Measurements from ENCODE around the gene RORB. TPM values are rescaled to one million over a fixed set of nuclear protein-coding genes. Genes with fewer than 3 reads are reported as not detected.

RORB gene
- total and polyA plus RNA-seq, 11 donors: 0.53 to 10.2 (median 3.4) TPM

DNA sequence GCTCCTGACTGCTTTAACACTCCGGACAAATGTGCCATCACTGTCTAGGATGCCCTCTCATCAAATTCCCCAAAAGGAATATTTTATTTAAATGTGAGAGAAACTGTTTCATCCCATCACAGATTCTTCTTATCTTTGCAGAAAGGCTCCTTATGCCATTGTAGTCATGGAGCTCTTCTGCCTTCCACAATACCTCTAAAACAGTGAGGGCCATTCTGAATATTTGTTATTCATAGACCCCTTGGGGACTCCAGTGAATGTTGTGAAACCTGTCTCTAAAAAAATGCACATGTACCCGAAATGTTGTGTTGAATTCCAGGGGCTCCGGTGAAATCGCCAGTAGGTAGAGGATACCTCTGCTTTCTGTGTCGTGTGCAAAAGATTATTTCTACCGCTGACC lies 176.9 kb downstream of the RORB start:
- 79 to 82% (median 79%) methylated on average over 6 of the region's 6 CpGs for WGBS, 4 donors
- TF ChIP-seq, protein P1, sequence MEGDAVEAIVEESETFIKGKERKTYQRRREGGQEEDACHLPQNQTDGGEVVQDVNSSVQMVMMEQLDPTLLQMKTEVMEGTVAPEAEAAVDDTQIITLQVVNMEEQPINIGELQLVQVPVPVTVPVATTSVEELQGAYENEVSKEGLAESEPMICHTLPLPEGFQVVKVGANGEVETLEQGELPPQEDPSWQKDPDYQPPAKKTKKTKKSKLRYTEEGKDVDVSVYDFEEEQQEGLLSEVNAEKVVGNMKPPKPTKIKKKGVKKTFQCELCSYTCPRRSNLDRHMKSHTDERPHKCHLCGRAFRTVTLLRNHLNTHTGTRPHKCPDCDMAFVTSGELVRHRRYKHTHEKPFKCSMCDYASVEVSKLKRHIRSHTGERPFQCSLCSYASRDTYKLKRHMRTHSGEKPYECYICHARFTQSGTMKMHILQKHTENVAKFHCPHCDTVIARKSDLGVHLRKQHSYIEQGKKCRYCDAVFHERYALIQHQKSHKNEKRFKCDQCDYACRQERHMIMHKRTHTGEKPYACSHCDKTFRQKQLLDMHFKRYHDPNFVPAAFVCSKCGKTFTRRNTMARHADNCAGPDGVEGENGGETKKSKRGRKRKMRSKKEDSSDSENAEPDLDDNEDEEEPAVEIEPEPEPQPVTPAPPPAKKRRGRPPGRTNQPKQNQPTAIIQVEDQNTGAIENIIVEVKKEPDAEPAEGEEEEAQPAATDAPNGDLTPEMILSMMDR (IDR thresholded peaks at IDR 0.05): no peak
- no peak for TF ChIP-seq POLR2A (IDR thresholded peaks at IDR 0.05)
- H3K9me3 ChIP-seq: no peaks in the 10 kb centered on the region
- H3K27ac ChIP-seq: no peak overlapping the region
- no peaks in the 10 kb centered on the region for H3K27me3 ChIP-seq
- DNase-seq: no peak
- H3K4me3 ChIP-seq: no peak overlapping the region
- no peaks in the 10 kb centered on the region for H3K4me1 ChIP-seq
- intact Hi-C loops (cut with DNase I): no loop called here
- ATAC-seq: no peak
- no peaks in the 10 kb centered on the region for H3K36me3 ChIP-seq

DNA sequence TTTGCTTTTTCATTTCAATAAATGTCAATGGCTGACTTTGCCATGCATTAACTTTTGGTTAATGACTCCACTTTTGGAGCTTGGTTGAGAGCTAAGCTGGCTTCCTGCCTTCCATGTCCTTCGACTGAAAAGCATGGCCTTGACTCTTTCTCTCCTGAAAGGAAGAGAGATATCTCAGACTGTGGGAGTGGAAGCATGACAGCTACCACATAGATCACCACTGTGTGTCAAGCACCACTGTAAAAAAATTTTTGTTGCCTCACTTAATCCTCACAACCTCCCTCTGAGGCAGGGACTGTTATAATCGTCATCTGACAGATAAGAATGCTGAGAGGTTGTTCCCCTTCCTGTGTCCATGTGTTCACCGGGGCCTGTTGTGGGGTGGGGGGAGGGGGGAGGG lies 184.8 kb downstream of the RORB start:
- H3K4me3 ChIP-seq: no peak overlapping the region
- TF ChIP-seq, protein P1 (IDR thresholded peaks at IDR 0.05): no peak
- TF ChIP-seq POLR2A (IDR thresholded peaks at IDR 0.05): no peak
- no peak overlapping the region for H3K27ac ChIP-seq
- H3K36me3 ChIP-seq: no peaks in the 10 kb centered on the region
- WGBS, 4 donors: 4 to 13% (median 10%) methylated on average over 3 of the region's 3 CpGs
- H3K27me3 ChIP-seq: no peaks in the 10 kb centered on the region
- no peaks in the 10 kb centered on the region for H3K9me3 ChIP-seq
- no peaks in the 10 kb centered on the region for H3K4me1 ChIP-seq
- ATAC-seq (no peak), DNase-seq (no peak)
- intact Hi-C loops (cut with DNase I): no loop called here

DNA sequence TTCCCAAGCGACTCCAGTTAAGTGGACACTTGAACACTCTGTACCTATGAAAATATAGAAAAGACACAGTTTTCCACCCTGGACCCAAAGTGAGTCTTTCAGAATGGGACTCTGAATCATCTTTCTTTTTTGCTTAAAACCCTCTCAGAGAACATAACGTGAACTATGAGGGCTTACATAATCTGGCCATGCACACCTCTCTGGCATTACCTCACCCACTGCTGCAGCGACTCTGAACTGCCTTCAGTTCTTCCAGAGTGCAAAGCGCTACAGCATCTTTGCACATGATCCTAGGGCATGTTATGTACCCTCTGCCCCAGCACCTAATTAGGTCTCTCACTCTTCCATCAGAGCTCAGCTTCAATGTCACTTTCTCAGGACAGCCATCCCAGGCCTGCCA lies 186.2 kb downstream of the RORB start:
- no peak for DNase-seq
- Histone ChIP-seq H3K4me1 (no peaks in the 10 kb centered on the region), H3K4me3 (no peak overlapping the region), H3K27ac (no peak overlapping the region), H3K9me3 (no peaks in the 10 kb centered on the region), H3K27me3 (no peaks in the 10 kb centered on the region), H3K36me3 (no peaks in the 10 kb centered on the region)
- intact Hi-C loops (cut with DNase I): no loop called here
- TF ChIP-seq POLR2A (IDR thresholded peaks at IDR 0.05): no peak
- TF ChIP-seq, protein P1 (IDR thresholded peaks at IDR 0.05): no peak
- ATAC-seq: no peak
- 82 to 88% (median 87%) methylated on average over 4 of the region's 4 CpGs for WGBS, 4 donors

DNA sequence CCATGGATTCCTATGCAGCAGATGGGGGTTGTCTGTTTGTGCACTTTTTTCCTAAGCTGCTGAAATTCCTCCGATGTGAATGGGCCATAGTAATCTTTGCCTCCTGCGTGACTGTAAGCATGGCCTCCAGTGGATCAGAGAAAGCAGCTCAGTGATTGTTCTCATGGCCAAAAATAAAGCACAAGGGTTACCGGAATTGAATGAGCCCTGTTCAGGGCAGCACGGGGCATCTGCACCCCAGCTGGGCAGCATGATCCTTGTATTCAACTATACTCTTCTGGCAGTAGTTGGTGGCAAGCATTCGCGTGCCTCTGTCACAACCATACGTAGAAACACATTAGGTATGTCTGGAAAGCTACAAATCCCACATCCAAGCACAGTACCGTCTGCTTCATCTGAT lies 193.9 kb downstream of the RORB start:
- H3K4me1 ChIP-seq: no peaks in the 10 kb centered on the region
- intact Hi-C loops (cut with DNase I): no loop called here
- no peak overlapping the region for H3K4me3 ChIP-seq
- TF ChIP-seq POLR2A (IDR thresholded peaks at IDR 0.05): no peak
- H3K27me3 ChIP-seq: no peaks in the 10 kb centered on the region
- 78 to 83% (median 79%) methylated on average over 8 of the region's 8 CpGs for WGBS, 4 donors
- H3K27ac ChIP-seq: no peak overlapping the region
- no peaks in the 10 kb centered on the region for H3K36me3 ChIP-seq
- DNase-seq (no peak), ATAC-seq (no peak)
- no peaks in the 10 kb centered on the region for H3K9me3 ChIP-seq

DNA sequence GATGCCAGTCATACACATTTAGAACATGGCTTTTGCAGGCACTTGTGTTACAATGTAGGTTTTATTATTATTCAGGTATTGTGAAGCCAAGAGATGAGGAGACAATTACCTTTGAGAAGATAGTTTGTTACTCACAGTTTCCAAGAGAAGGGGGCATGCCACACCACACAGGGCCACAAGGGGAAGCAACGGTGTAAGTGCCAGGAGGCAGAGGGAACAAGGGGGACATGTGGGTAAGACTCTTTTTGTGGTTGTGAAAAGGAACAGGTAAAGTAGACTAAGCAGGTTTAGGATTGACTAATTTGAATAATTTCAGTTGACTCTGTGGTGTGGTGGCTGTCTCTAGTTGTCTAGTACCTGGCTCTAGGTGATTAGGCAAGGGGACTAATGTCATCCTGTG lies 199.4 kb downstream of the RORB start:
- Histone ChIP-seq H3K9me3 (no peaks in the 10 kb centered on the region), H3K36me3 (no peaks in the 10 kb centered on the region), H3K4me3 (no peak overlapping the region), H3K4me1 (no peaks in the 10 kb centered on the region), H3K27ac (no peak overlapping the region), H3K27me3 (peaks cover 0 to 3% (median 0%) of the 10 kb centered on the region in 9 donors)
- intact Hi-C loops (cut with DNase I): no loop called here
- no peak for DNase-seq
- WGBS, 4 donors: 77 to 86% (median 78%) methylated on average over 1 of the region's 1 CpG
- TF ChIP-seq, protein P1 (IDR thresholded peaks at IDR 0.05): no peak
- TF ChIP-seq POLR2A (IDR thresholded peaks at IDR 0.05): no peak
- no peak for ATAC-seq
